GM18505 (cell line): ENCODE data around the gene MSL3B.
A peak's percentile ranks its signal among the peaks of the same experiment; 100 is the strongest.
"Not testable (repeated sequence)": the region's sequence is repeated elsewhere in the genome, so short reads cannot be mapped to it uniquely, and the experiment has no call there.

Source experiments
- ATAC-seq: cut with Tn5 transposase; IDR thresholded peaks from one replicate; pipeline ENCODE4 v1.9.1; 2021; ENCODE audit not compliant: unreplicated experiment
- POLR2A ChIP-seq: IDR thresholded peaks from 4 replicates; pipeline ENCODE4 v1.6.1; 2011; ENCODE audit warnings: borderline replicate concordance; ENCODE audit not compliant: insufficient read depth, insufficient read length; ENCODE audit errors: extremely low read depth

The MSL3B gene

DNA sequence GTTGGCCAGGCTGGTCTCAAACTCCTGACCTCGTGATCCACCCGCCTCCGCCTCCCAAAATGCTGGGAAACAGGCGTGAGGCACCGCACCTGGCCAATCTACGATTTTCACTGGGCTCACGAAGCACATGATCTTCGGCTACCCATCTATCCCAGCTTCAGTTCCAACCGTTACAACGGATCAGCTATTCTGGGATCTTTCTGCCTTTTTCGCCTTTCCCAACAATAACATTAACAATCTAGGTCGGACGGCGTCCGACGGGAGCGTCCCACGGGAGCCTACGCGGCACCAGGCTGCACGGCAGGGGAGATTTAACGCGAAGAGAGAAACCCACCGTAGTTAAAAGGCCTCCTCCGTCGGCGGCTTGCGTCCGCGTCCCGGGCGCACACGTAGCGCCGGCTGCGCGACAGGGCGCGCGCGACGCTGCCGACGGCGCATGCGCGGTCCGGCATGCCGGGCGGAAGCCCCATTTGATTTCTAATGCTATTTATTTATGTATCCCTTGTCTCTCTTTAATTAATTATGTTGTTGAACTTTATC, at the start of gene MSL3B:
Gene MSL3B, minus strand, starts transcription at position 394 of the 540 bp plus-strand sequence.
- TF ChIP-seq POLR2A = peak; percentile 77
- peak; percentile 62 for ATAC-seq

DNA sequence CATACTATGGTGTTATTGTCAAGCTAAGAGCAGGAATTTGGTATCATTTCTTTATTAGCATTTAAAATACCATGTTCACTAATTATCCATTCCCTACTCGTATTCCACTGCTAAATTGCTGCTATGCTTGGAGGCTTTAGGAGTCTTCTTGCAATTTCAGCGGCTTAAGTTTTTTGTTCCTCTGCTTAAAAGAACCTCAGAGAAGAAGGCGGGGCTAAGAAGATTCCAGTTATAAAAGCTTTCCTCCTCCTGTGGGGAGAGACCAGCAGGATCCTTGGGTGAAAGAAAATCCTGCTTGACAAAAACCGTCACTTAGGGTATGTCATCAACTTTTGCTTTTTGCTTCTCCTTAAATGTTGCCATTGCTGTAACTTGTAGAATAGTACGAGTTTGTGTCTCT, 48.9 kb upstream of the MSL3B start, which contains the start of gene TRPM8:
Gene TRPM8, plus strand, starts transcription at position 258 of the 400 bp plus-strand sequence. CDS start 9,165 bp downstream, outside the sequence.
- TF ChIP-seq POLR2A = no peak
- no peak for ATAC-seq

DNA sequence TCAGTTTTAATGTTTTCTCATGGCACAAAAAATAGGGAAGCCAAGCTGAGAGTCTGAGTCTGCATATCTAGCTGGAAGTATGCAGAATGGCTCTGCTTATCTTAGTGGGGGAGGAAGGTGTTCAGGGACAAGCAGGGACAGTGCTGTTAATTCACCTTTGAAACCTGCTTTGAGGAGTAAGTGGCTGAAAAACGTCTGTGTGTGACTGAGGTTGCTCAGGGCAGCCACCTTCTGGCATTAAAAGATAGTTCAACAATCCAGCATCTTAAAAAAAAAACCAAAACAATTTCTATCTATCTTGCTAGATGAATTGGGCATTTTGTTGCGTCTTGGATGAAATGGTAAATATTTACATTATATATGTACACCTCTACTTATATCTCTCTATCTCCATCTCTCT, 46.9 kb upstream of the MSL3B start:
- ATAC-seq = no peak
- no peak for TF ChIP-seq POLR2A

DNA sequence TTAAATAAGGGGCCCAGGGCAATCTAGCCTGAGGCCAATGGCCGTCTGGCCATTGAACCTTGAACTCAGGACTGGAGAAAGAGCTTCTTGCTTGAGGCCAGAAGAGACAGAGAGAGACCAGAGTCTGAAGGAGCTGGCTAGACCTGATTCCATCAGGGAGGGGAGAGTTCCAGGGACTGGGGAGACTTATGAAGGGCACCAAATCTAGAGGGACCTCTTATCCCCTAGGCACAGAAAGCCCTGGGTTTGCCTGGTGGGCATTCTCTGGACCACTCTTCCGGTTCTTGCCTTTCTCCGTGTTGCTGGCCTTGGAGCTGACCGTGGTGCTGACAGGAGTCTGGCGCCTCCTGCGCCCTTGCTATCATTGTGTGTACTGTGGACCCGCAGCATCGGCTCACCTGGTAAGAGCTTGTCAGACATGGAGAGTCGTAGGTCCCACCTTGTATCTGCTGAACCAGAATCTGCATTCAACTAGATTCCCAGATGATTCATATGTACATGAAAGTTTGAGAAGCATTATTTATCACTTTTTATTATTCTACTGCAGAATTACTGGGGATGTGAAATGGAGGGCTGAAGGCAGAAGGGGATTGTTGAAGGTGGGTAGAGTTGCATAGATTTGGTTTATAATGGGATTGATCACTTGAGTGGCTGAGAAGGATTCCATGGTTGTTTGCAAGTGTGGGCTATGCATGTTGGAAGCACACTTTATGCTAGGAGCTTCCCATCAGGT, 44.7 kb upstream of the MSL3B start:
- no peak for TF ChIP-seq POLR2A
- no peak for ATAC-seq

GRCh38 chr2:233907627-233908026, 39.4 kb upstream of the MSL3B start:
- ATAC-seq = no peak
- TF ChIP-seq POLR2A = no peak

DNA sequence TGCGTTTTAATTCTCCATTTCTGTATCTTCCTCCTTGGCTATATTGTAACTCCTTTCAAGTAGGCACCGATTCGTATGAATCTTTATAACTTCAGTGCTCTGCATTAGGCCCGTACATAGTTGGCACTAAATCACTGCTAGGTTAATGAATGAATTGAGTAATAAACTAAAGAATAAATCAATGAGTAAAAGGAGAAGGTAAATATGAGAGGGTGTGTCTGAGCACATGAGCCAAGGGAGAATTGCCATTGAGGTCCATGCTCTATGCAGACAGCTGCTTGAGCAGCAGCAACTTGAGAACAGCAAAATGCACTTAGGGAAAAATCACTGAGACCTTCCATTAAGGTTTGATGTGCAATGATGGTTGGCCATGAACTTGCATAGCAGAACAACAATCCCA, 37.8 kb upstream of the MSL3B start:
- no peak for ATAC-seq
- TF ChIP-seq POLR2A = no peak

- no peak for ATAC-seq
- TF ChIP-seq POLR2A = no peak
Measured at GRCh38 chr2:233901884-233902283, 33.7 kb upstream of the MSL3B start.

- no peak for ATAC-seq
Measured at GRCh38 chr2:233901367-233901766, 33.2 kb upstream of the MSL3B start.

GRCh38 chr2:233896253-233896652, 28.1 kb upstream of the MSL3B start:
- ATAC-seq = not testable (repeated sequence)

More at GRCh38 chr2:233901367-233901766, 33.2 kb upstream of the MSL3B start:
- TF ChIP-seq POLR2A = no peak

GRCh38 chr2:233892793-233893192, 24.6 kb upstream of the MSL3B start:
- no peak for TF ChIP-seq POLR2A
- ATAC-seq = no peak

DNA sequence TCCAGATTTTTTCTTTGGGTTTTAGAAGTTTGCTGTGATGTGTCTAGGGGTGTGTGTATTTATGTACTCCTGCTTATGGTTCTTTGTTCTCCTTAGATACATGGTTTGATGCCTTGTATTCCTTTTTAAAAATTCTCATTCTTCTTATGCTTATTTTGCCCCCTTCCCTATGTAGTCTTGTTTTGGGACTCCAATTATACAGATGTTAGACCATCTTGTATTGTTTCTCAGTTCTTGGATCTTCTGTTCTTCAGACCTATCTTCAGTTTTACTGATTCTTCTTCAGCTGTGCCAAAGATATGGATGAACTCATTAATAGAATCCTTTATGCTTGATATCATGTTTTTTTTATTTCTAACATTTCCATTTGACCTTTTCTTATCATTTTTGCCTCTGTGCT, 14.2 kb upstream of the MSL3B start:
- no peak for TF ChIP-seq POLR2A
- ATAC-seq = no peak

- not testable (repeated sequence) for ATAC-seq
Measured at GRCh38 chr2:233872125-233872524, 3.9 kb upstream of the MSL3B start.

DNA sequence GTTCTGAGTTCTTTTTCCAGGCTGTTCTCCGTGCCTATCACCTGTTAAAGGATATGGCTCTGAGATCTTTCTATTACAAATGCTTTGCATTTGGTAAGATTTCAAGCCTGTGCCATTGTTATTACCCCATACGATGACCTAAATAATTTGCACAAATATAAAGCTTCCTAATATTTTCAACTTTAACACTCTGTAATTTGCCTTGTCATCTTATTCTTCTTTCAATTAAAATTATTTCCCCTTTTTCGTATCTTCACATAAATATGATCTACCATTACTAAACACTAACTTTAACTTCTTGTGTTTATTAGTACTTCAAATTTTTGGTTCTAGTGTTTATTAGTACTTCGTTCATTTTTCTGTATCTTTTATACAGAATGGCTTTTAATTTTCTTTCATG, 3.2 kb upstream of the MSL3B start:
- ATAC-seq = no peak
- no peak for TF ChIP-seq POLR2A

DNA sequence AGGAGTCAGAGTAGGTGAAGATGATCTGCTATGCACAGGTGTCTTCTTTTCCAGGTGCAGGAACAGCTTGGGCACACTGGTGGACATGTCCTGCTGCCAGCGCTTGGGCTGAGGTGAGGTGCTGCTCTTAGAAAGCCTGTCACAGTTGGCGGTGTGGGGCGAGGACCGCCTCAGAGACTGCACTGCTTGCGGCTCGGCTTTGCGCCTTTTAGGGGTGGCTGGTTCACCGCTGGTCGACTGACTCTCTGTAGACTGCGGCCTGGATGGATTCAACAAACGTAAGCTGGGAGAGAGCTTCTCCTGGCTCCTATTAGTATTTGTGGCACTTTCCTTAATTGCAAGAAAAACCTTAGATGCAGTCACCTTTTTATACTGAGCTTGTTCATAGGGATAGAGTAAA, 1.7 kb downstream of the MSL3B start:
- no peak for ATAC-seq
- TF ChIP-seq POLR2A = no peak
